ENCODE results near the gene CD55.

DNA sequence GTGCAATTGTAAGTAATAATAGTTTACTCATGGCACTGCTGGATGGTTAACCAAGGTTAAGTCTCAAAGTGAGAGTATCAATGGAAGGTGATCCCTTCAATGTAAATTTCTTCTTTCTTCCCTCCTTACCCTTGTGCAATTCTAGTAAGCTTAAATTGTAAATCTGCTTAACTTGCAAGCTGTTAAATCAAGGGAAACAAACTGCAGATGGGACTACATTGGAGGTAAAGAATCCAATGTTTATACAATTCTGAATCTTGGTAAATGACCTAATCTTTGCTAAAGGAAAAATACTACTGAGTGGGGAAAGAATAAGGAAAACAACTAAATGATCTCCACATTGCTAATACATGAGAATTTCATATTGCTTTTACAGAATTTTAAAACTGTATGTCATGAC, 6.7 kb upstream of the CD55 start:
- TF ChIP-seq, protein P1, sequence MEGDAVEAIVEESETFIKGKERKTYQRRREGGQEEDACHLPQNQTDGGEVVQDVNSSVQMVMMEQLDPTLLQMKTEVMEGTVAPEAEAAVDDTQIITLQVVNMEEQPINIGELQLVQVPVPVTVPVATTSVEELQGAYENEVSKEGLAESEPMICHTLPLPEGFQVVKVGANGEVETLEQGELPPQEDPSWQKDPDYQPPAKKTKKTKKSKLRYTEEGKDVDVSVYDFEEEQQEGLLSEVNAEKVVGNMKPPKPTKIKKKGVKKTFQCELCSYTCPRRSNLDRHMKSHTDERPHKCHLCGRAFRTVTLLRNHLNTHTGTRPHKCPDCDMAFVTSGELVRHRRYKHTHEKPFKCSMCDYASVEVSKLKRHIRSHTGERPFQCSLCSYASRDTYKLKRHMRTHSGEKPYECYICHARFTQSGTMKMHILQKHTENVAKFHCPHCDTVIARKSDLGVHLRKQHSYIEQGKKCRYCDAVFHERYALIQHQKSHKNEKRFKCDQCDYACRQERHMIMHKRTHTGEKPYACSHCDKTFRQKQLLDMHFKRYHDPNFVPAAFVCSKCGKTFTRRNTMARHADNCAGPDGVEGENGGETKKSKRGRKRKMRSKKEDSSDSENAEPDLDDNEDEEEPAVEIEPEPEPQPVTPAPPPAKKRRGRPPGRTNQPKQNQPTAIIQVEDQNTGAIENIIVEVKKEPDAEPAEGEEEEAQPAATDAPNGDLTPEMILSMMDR (IDR thresholded peaks at IDR 0.05; ENCODE audit: insufficient read depth, low read length, poor library complexity, severe bottlenecking), result no peak
- TF ChIP-seq EZH2phosphoT487 (conservative IDR thresholded peaks at IDR 0.05; ENCODE audit: low read length), result no peak
